ENCODE data around the gene NEB.

NEB gene

GRCh38 chr2:151733771-151734672 lies at the start of gene NEB:
Gene NEB, minus strand, starts transcription at chr2:151734476. Its CDS starts 1,320 bp downstream, at chr2:151733156.
- intact Hi-C loops (cut with DNase I): no loop called here
- DNase-seq: no peak

DNA sequence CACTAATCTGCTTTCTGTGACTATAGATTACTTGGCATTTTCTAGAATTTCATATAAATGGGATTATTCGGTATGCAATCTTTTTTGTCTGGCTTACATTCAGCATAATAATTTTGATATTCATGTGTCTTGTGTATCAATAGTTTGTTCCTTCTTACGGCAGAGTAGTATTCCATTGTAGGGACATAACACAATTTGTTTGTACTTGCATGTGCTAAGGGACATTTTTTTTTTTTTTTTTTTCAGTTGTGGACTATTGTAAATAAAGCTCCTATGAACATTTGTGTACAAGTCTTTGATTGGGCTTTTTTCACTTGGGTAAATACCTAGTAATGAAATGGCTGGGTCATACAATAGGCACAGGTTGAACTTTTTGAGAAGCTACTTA lies 48.9 kb upstream of the NEB start:
- no peak for DNase-seq

DNA sequence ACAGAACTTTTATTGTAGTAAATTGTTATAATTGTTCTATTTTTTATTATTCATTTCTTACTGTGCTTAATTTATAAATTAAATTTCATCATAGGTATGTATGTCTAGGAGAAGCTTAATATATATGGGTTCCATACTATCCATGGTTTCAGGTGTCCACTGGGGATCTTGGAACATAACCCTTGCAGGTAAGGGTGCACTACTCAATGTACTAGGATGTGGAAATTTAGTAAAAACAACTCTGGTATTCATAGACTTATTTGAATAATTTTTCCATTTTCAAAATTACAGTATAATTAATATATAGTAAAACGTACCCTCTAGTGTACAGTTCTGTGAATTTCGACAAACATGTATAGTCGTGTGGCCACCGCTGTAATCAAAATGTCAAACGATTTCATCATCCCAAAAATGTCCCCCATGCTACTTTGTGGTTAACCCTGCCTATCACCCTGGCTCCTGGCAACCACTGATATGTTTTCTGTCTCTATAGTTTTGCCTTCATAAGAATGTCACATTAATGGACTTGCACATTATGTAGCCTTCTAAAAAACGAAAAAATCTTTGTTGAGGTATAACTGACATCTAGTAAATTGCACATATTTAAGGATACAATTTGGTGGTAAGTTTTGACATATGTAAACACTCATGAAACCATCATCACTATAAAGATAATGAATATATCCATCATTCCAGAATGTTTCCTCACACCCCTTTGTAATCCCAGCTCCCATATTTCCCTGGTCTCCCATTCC lies 48.3 kb upstream of the NEB start:
- intact Hi-C loops (cut with DNase I): no loop called here
- DNase-seq: no peak

More for the DNA sequence above, 48.9 kb upstream of the NEB start:
- intact Hi-C loops (cut with DNase I): no loop called here

GRCh38 chr2:151781642-151782041 lies 47.4 kb upstream of the NEB start:
- intact Hi-C loops (cut with DNase I): no loop called here
- peak in 1 of 10 donors; percentile 37 for DNase-seq

DNA sequence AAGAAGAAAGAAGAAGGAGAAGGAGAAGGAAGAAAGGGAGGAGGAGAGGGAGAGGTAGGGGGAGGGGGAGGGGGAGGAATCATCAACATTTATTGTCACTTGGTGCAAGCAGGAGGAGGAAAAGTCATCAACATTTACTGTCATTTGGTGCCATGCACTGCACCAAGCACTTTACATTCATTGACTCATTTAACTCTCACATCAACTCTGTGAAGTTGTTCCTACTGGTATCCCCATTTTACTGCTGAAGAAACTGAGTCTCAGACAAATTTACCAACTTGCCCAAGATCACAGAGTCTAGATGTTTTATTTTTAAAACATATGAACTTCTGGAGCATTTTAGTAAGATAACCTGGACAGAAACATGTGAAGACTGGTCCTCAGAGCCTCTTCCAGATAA lies 46.7 kb upstream of the NEB start:
- intact Hi-C loops (cut with DNase I): no loop called here
- no peak for DNase-seq

- intact Hi-C loops (cut with DNase I): no loop called here
- no peak for DNase-seq
Observed at GRCh38 chr2:151777935-151778334, 43.7 kb upstream of the NEB start.

- DNase-seq: no peak
- intact Hi-C loops (cut with DNase I): no loop called here
Observed at GRCh38 chr2:151777487-151777886, 43.2 kb upstream of the NEB start.

DNA sequence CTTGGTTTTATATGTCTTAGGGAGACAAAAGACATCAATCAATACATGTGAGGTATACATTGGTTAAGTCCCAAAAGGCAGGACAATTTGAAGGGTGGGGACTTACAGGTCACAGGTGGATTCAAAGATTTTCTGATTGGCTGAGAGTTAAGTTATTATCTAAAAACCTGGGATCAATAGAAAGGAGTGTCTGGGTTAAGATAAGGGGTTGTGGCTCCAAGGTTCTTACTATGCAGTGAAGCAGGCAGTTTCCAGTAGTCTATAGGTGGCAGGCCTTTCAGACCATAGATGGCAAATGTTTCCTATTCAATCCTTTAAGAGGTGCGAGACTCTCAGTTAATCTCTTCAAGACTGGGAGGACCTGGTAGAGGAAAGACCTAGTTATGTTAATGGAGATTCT lies 42.1 kb upstream of the NEB start:
- intact Hi-C loops (cut with DNase I): no loop called here
- DNase-seq: no peak

- intact Hi-C loops (cut with DNase I): no loop called here
Observed at GRCh38 chr2:151775057-151775740, 40.9 kb upstream of the NEB start.

DNA sequence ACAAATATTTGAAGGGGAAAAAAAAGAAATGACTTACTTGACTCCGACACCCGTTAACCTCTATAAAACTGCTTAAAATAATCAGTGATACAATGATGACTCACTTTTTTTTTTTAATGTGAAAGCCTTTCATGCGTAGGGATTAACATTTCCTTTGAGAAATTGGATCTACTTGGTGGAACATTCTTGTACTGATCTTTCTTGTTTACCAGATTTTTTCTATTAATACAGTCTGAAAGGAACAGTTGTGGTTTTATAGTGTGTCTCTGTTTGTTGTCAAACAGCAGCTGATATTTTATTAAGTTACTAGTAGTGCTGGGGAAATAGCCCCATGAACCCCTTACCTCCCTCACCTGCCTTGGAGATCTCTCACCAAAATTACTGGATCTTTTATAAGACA lies 40.2 kb upstream of the NEB start:
- intact Hi-C loops (cut with DNase I): no loop called here
- no peak for DNase-seq

More at GRCh38 chr2:151775057-151775740, 40.9 kb upstream of the NEB start:
- DNase-seq: no peak

DNA sequence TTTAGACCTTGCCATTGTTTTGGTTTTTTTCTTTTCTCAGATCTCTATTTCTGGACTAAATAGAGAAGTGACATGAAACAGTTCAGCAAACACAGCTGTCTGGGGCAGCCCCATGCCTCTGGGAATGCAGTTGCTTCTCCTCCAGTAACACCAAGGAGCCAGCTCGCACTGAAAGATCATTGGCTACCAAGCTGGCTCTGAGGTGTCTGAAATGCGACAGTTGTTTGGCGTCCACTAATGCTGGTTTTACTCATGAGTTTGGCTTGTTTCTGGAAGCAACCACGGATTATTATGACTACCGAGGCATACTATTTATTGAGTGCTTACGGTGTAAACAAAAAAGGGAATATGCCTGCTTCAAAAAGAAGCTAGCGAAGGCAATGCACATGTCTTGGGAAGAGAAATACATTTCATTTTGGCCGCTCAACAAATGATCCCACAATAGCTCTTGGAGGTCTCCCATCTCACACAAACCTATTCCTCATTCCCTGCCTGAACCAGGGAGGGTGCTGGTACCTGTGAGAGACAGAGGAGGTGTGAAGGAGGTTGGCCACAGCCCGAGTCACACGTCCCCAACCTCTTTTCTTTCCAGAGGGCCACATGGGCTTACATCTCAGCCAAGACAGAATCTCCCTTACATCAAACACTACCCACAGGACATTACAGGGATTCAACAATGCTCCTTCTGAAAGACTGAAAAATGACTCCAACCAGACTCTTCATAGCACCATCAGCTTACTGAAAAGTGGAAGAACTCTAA lies 37.5 kb upstream of the NEB start:
- peak in 1 of 10 donors; percentile 69 for DNase-seq
- intact Hi-C loops (cut with DNase I): no loop called here

DNA sequence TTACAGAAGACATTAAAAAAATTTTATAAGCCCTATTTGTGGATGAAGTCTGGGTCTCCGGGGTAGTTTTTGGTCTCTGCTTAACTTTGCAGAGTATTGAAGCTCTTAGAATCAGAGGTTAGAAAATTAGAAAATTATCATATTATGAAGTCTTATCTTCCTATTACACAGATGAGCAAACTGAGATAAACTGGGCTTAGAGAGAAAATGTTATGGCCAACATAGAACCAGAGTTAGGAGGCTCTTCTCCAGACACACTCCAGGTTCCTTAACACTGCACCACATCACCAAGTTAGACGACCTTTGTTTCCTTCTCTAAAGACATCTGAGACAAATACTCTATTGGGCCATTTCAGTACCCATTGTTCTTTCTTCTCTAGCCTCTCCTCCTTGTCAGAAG lies 36.7 kb upstream of the NEB start:
- no peak for DNase-seq
- intact Hi-C loops (cut with DNase I): no loop called here

- DNase-seq: no peak
- intact Hi-C loops (cut with DNase I): no loop called here
Observed at GRCh38 chr2:151769606-151770005, 35.3 kb upstream of the NEB start.

DNA sequence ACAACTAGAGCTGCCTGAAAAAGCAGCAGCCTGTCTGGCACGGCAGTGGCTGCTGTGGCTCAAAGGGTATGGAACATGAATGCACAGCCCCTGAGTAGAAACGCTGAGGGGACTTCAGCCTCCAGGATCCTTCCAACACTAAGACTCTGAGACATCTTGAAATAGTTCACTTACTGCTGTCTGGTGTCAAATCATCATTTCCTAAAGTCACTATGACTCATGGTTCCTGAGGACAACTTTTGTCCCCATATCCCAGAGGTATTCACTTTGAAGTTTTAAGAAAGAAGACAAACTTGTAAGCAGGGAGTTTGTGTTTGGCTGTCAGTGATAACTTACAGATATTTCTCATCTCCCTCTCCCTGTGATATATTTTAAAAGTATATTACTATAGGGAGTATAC lies 33.3 kb upstream of the NEB start:
- intact Hi-C loops (cut with DNase I): no loop called here
- peak in 1 of 10 donors; percentile 39 for DNase-seq

- DNase-seq: no peak
- intact Hi-C loops (cut with DNase I): no loop called here
Observed at GRCh38 chr2:151766437-151767153, 32.3 kb upstream of the NEB start.

GRCh38 chr2:151765760-151766410 lies 31.6 kb upstream of the NEB start:
- intact Hi-C loops (cut with DNase I): no loop called here
- DNase-seq: peak in 1 of 10 donors; percentile 59

GRCh38 chr2:151762694-151763093 lies 28.4 kb upstream of the NEB start:
- no peak for DNase-seq

GRCh38 chr2:151761687-151762086 lies 27.4 kb upstream of the NEB start:
- intact Hi-C loops (cut with DNase I): no loop called here
- peak in 1 of 10 donors; percentile 24 for DNase-seq

More at GRCh38 chr2:151762694-151763093, 28.4 kb upstream of the NEB start:
- intact Hi-C loops (cut with DNase I): no loop called here

DNA sequence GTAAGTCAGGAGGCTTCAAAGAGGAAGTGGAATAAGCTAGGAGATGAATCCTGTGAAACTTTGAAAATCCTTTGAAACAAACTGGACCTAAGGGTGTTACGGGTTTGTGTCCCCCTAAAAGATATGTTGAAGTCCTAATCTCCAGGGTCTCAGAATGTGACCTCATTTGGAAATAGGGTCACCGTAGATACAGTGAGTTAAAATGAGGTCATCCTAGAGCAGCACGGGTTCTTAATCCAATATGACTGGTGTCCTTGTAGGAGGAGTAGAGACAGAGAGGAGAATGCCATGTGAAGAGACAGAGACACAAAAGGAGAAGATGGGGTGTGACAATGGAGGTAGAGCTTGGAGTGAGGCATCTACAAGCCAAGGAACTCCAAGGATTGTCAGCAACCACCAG lies 26.9 kb upstream of the NEB start:
- no peak for DNase-seq
- intact Hi-C loops (cut with DNase I): no loop called here
